AG04450 (cell line): Measurements from ENCODE around the gene AQR. TPM values are rescaled to one million over a fixed set of nuclear protein-coding genes. Genes with fewer than 3 reads are reported as not detected.
"Not testable (repeated sequence)": the region's sequence is repeated elsewhere in the genome, so short reads cannot be mapped to it uniquely, and the experiment has no call there.

Experiments used
- CTCF ChIA-PET: fragments of 300-600, 350-600 bp; formaldehyde crosslinking; extraction: SDS; loops from one replicate; lab custom pipeline; 2022; ENCODE audit warnings: antibody characterized with exemption, inconsistent platforms; lab: Charles Lee
- POLR2A ChIA-PET: fragments of 350-600 bp; formaldehyde crosslinking; extraction: SDS; loops from one replicate; lab custom pipeline; 2021; ENCODE audit warnings: antibody characterized with exemption, inconsistent platforms; lab: Yijun Ruan, JAX
- DNase-seq: peaks from one replicate; pipeline ENCODE4 v3.0.0-alpha.2; 2011; ENCODE audit warnings: low read depth, low spot score
- H3K27ac ChIP-seq: one replicate; pipeline ENCODE4 v1.5.1; 2012; ENCODE audit warnings: low read depth, low read length, control low read depth
- H3K27me3 ChIP-seq: one replicate; pipeline ENCODE4 v1.6.0; 2012; ENCODE audit warnings: low read length; ENCODE audit not compliant: control insufficient read depth, insufficient read depth
- H3K4me3 ChIP-seq: 2 replicates; pipeline ENCODE4 v1.5.1; 2011; ENCODE audit warnings: mild to moderate bottlenecking, low read depth, low read length, control low read depth
- H3K9me3 ChIP-seq: 2 replicates; pipeline ENCODE4 v1.5.1; 2012; ENCODE audit warnings: low read length; ENCODE audit not compliant: control insufficient read depth, insufficient read depth
- CTCF ChIP-seq: IDR thresholded peaks from 2 replicates; pipeline ENCODE4 v1.5.1; 2011; ENCODE audit warnings: low read depth, low read length, control low read depth, inconsistent platforms
- polyA plus RNA-seq: library from polyadenylated mRNA; depleted of rRNA; stranded (reverse); fragments of >200 nt; gene quantifications from 2 replicates; pipeline ENCODE4 v1.2.3, GENCODE V29; 2011

AQR gene
- polyA plus RNA-seq, 1 experiment = 32.9 TPM

DNA sequence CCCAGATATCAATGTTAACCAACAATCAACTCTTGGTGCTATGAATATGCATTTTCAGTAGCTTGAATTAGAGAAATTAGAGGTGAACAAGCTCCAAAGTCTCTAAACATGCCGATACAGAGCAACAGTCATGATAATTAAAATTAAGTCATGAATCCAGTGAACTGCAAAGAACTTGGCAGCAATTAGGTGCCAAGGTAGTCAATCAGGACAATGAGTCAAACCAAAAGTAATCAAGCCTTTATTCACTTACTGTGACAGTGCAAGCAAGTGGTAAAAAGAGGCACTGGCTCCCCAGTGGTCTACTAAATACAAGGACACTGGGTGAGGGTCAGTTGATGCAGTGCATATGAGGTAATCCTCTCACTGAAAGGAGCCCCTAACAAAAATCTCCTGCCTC, 16.8 kb upstream of the AQR start:
- TF ChIP-seq CTCF = no peak
- CTCF ChIA-PET = interaction anchor here (0.6 to 3.4 kb wide), 2 partner anchors 16 to 46 kb away, joined by 3 to 17 read pairs; partner anchors contain the start of gene AQR
- Histone ChIP-seq H3K4me3 (peak overlapping the region; percentile 93), H3K27ac (no peak overlapping the region), H3K9me3 (no peaks in the 10 kb centered on the region), H3K27me3 (no peaks in the 10 kb centered on the region)
- POLR2A ChIA-PET = no interaction called here
- no peak for DNase-seq

GRCh38 chr15:34984889-34985630, 15.5 kb upstream of the AQR start:
- CTCF ChIA-PET = interaction anchor here (0.7 to 3.0 kb wide), 3 partner anchors 15 to 34 kb away, joined by 3 to 20 read pairs (median 4); partner anchors contain the start of gene AQR
- no peak overlapping the region for H3K4me3 ChIP-seq
- H3K27ac ChIP-seq = no peak overlapping the region
- H3K27me3 ChIP-seq = no peaks in the 10 kb centered on the region
- H3K9me3 ChIP-seq = no peaks in the 10 kb centered on the region
- DNase-seq = no peak
- POLR2A ChIA-PET = interaction anchor here (0.7 kb wide), 1 partner anchor 374 kb away, joined by 4 read pairs; no protein-coding TSS in a partner anchor
- TF ChIP-seq CTCF = no peak

DNA sequence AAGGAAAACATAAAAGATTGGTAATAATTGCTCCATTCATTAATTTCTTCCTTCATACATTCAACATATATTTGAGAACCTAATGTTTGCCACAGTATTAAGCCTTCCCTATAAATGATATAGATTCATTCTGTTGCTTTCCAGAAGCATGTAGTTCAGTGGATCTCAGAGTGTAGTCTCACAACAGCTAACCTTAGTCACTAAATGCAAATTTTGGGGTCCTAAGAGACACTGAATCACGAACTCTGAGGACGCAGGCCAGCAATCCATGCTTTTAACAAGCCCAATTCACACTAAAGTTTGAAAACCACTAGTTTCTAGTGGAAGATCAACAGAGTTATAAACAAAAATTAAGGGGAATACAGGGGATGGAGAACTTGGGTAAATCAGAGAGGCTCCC, 7.2 kb upstream of the AQR start:
- ChIA-PET POLR2A (interaction anchor here (1.0 kb wide), 1 partner anchor 12 kb away, joined by 3 read pairs; the partner anchor contains the start of gene ZNF770), CTCF (no interaction called here)
- H3K27ac ChIP-seq = no peak overlapping the region
- H3K4me3 ChIP-seq = no peak overlapping the region
- H3K27me3 ChIP-seq = no peaks in the 10 kb centered on the region
- no peak for TF ChIP-seq CTCF
- DNase-seq = no peak
- H3K9me3 ChIP-seq = no peaks in the 10 kb centered on the region

GRCh38 chr15:34976073-34976472, 6.5 kb upstream of the AQR start:
- POLR2A ChIA-PET = interaction anchor here (1.0 kb wide), 1 partner anchor 12 kb away, joined by 3 read pairs; the partner anchor contains the start of gene ZNF770
- DNase-seq = no peak
- no peak for TF ChIP-seq CTCF
- CTCF ChIA-PET = no interaction called here
- no peak overlapping the region for H3K4me3 ChIP-seq
- no peaks in the 10 kb centered on the region for H3K9me3 ChIP-seq
- no peaks in the 10 kb centered on the region for H3K27me3 ChIP-seq
- H3K27ac ChIP-seq = no peak overlapping the region

DNA sequence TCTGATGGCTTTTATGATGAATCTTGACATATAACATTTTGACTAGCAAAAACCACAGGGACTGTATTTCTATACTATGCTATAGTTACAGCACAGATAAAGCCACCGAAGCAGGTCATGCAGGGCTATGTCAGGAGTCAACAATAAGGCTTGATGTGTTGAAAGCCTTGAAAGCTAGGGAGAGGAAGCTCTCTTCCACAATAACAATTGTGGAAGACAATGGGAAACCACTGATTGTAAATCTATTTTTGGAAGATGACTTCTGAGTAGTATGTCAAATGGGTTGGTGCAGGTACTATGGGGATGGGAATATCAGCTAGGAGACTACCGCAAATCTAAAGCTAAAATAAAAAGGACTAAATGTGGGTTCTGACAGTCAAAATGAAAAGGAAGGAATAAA, 4.0 kb upstream of the AQR start:
- Histone ChIP-seq H3K4me3 (no peak overlapping the region), H3K27ac (no peak overlapping the region), H3K9me3 (peaks cover 2% of the 10 kb centered on the region; the same call in 1 of the 2 replicates), H3K27me3 (no peaks in the 10 kb centered on the region)
- POLR2A ChIA-PET = interaction anchor here (0.7 kb wide), 1 partner anchor 14 kb away, joined by 5 read pairs; the partner anchor contains the start of gene ZNF770
- no peak for DNase-seq
- TF ChIP-seq CTCF = no peak
- CTCF ChIA-PET = no interaction called here

GRCh38 chr15:34970098-34970643, 629 bp upstream of the AQR start:
- H3K4me3 ChIP-seq = peak overlapping the region; percentile 94
- ChIA-PET CTCF (interaction anchor here (0.6 to 2.6 kb wide), 15 partner anchors 10 to 348 kb away, joined by 3 to 23 read pairs (median 8); partner anchors contain the start of gene ZNF770), POLR2A (interaction anchor here (0.7 to 1.5 kb wide), 8 partner anchors 9 to 359 kb away, joined by 3 to 34 read pairs (median 4); partner anchors contain the start of gene ZNF770)
- H3K9me3 ChIP-seq, H3K27ac ChIP-seq, DNase-seq, H3K27me3 ChIP-seq: not testable (repeated sequence)
